K562 (cell line): Measurements from ENCODE around the gene GPR4. TPM values are rescaled to one million over a fixed set of nuclear protein-coding genes. Genes with fewer than 3 reads are reported as not detected.

Experiments
- ATAC-seq: fragments of 200-7000 bp; cut with Tn5 transposase; 3 replicates; pipeline ENCODE4 v1.9.1; 2020; ENCODE audit warnings: moderate library complexity
- BruUV-seq: library from RNA; stranded (reverse); fragments of 400-500 nt; replicated peaks from 2 replicates; lab custom pipeline; 2021; lab: Mats Ljungman, UMichigan
- CTCF ChIA-PET: fragments of 300-600 bp; formaldehyde crosslinking; extraction: SDS; loops from one replicate; lab custom pipeline; 2021; ENCODE audit warnings: low intra/inter-chr PET ratio; lab: Yijun Ruan, JAX
- POLR2A ChIA-PET: fragments of 300-600, 350-650 bp; sonication (Branson Sonifier 250); formaldehyde crosslinking; extraction: SDS; loops from one replicate; lab custom pipeline; 2021; ENCODE audit warnings: antibody characterized with exemption, inconsistent platforms; lab: Yijun Ruan, JAX
- DNase-seq, 4 experiments: peaks; one replicate each; pipeline versions ENCODE4 v3.0.0 to v3.0.0-alpha.2; 2011 to 2018; ENCODE audit warnings: low spot score in 3 of 4, mixed read lengths in 3 of 4; ENCODE audit errors: extremely low read depth in 1 of 4
- FAIRE-seq: peaks from 2 replicates; lab custom pipeline; 2011; peaks lifted over from hg19 to GRCh38; lab: Jason Lieb, UNC
- H2AFZ ChIP-seq: 2 replicates; pipeline ENCODE4 v1.6.0; 2011; ENCODE audit warnings: low read depth, low read length, control low read depth, inconsistent platforms
- H3K27ac ChIP-seq: fragments of 200-600 bp; 3 replicates; pipeline ENCODE4 v1.8.0; 2011; ENCODE audit warnings: low read depth, mild to moderate bottlenecking, control low read depth, inconsistent platforms, low read length, moderate library complexity, mixed read lengths; ENCODE audit errors: extremely low read depth
- H3K27me3 ChIP-seq, 2 experiments: fragments of 300-600 bp in 1 of 2; 2 replicates in 1 of 2; 3 replicates in 1 of 2; pipeline versions ENCODE4 v1.6.0 to v1.8.0; 2011; ENCODE audit warnings: inconsistent platforms in 2 of 2, low read length in 2 of 2, mild to moderate bottlenecking in 1 of 2, mixed read lengths in 1 of 2, moderate library complexity in 1 of 2; ENCODE audit not compliant: control insufficient read depth in 2 of 2, insufficient read depth in 2 of 2
- H3K36me3 ChIP-seq: fragments of 300-600 bp; 3 replicates; pipeline ENCODE4 v1.8.0; 2011; ENCODE audit warnings: mild to moderate bottlenecking, low read length, inconsistent platforms; ENCODE audit not compliant: control insufficient read depth, insufficient read depth
- H3K4me1 ChIP-seq, 2 experiments: fragments of 200-600 bp in 1 of 2; replicated peaks in 1 of 2; 2 replicates in 1 of 2; 3 replicates in 1 of 2; pipeline versions ENCODE4 v1.5.1 to v1.8.0; 2011; ENCODE audit warnings: inconsistent platforms in 2 of 2, low read length in 2 of 2, mild to moderate bottlenecking in 1 of 2, mixed read lengths in 1 of 2, moderate library complexity in 1 of 2; ENCODE audit not compliant: control insufficient read depth in 2 of 2, insufficient read depth in 2 of 2
- H3K4me2 ChIP-seq: 2 replicates; pipeline ENCODE4 v1.6.1; 2011; ENCODE audit warnings: low read length, control low read depth, inconsistent platforms, mixed read lengths; ENCODE audit not compliant: insufficient read depth
- H3K4me3 ChIP-seq: fragments of 200-600 bp; sonication (generic), shearing (Covaris generic); 2 replicates; pipeline ENCODE4 v1.5.1; 2016; ENCODE audit warnings: control low read depth, inconsistent platforms
- H3K79me2 ChIP-seq: fragments of 200-600 bp; 3 replicates; pipeline ENCODE4 v1.8.0; 2011; ENCODE audit warnings: low read length, inconsistent platforms; ENCODE audit not compliant: control insufficient read depth, insufficient read depth
- H3K9ac ChIP-seq, 2 experiments: 2 replicates each; pipeline versions ENCODE4 v1.6.0 to v1.6.1; 2011; ENCODE audit warnings: low read depth in 2 of 2, low read length in 2 of 2, control low read depth in 1 of 2, inconsistent platforms in 1 of 2, mild to moderate bottlenecking in 1 of 2, mixed read lengths in 1 of 2; ENCODE audit not compliant: insufficient read depth in 1 of 2
- H3K9me1 ChIP-seq: one replicate; pipeline ENCODE4 v1.6.0; 2011; ENCODE audit warnings: inconsistent platforms, mild to moderate bottlenecking, low read length, moderate library complexity; ENCODE audit not compliant: control insufficient read depth, insufficient read depth
- H3K9me3 ChIP-seq: replicated peaks from 2 replicates; pipeline ENCODE4 v1.5.1; 2011; ENCODE audit warnings: low read depth, low read length, inconsistent platforms; ENCODE audit not compliant: control insufficient read depth, insufficient read depth
- H4K20me1 ChIP-seq: replicated peaks from 2 replicates; pipeline ENCODE4 v1.6.1; 2011; ENCODE audit warnings: low read length, inconsistent platforms, mixed read lengths; ENCODE audit not compliant: control insufficient read depth, insufficient read depth
- COPS2 ChIP-seq: fragments of 450-650 bp; conservative IDR thresholded peaks from 2 replicates; pipeline ENCODE4 v1.6.1; 2016; ENCODE audit warnings: mild to moderate bottlenecking, moderate library complexity
- EP300 ChIP-seq: IDR thresholded peaks from 2 replicates; pipeline ENCODE4 v1.6.1; 2012; ENCODE audit warnings: low read length, improper control_type of control experiment
- HDAC3 ChIP-seq: fragments of 450-650 bp; IDR thresholded peaks from 2 replicates; pipeline ENCODE4 v1.6.1; 2018; ENCODE audit warnings: borderline replicate concordance, mild to moderate bottlenecking, moderate library complexity; ENCODE audit not compliant: partially characterized antibody
- HES1 ChIP-seq: fragments of 450-650 bp; IDR thresholded peaks from 2 replicates; pipeline ENCODE4 v1.6.1; 2016; ENCODE audit warnings: low read depth, mild to moderate bottlenecking, moderate library complexity
- MEIS2 ChIP-seq: fragments of 450-650 bp; IDR thresholded peaks from 2 replicates; pipeline ENCODE4 v1.6.1; 2014; ENCODE audit warnings: mild to moderate bottlenecking; ENCODE audit not compliant: partially characterized antibody
- NFRKB ChIP-seq: fragments of 450-650 bp; IDR thresholded peaks from 2 replicates; pipeline ENCODE4 v1.6.1; 2016; ENCODE audit warnings: low read depth
- PKNOX1 ChIP-seq: fragments of 450-650 bp; IDR thresholded peaks from 2 replicates; pipeline ENCODE4 v1.6.1; 2016
- RCOR1 ChIP-seq, 2 experiments: IDR thresholded peaks; 2 replicates each; pipeline ENCODE4 v1.6.1; 2012; ENCODE audit warnings: low read depth in 2 of 2, low read length in 2 of 2, borderline replicate concordance in 1 of 2, improper control_type of control experiment in 1 of 2
- TFAP4 ChIP-seq: sonication (generic); formaldehyde crosslinking; IDR thresholded peaks from 2 replicates; pipeline ENCODE4 v1.8.0; 2022; ENCODE audit warnings: missing genetic modification reagents, mild to moderate bottlenecking, moderate library complexity, borderline replicate concordance
- ZFX ChIP-seq: sonication (generic); formaldehyde crosslinking; IDR thresholded peaks from 2 replicates; pipeline ENCODE4 v1.8.0; 2022; ENCODE audit warnings: mild to moderate bottlenecking, missing genetic modification reagents, moderate library complexity
- WGBS: fragments of 100-300 bp; shearing (Covaris generic); methylation state at CpG from one replicate; pipeline ENCODE4 v1.1.6; 2016; ENCODE audit warnings: low coverage, mixed read lengths; ENCODE audit not compliant: insufficient coverage; ENCODE audit errors: missing lambda C conversion rate; 5-methylcytosine and 5-hydroxymethylcytosine counted together
- in situ Hi-C: fragments of 300-500 bp; cut with MboI; formaldehyde crosslinking; loops from 4 replicates; pipeline ENCODE4 v1.15.0; 2018; ENCODE audit warnings: inconsistent platforms, mixed read lengths
- intact Hi-C: fragments of 100-400 bp; cut with micrococcal nuclease; formaldehyde crosslinking; loops from 2 replicates; pipeline ENCODE4 v1.14.2; 2022
- polyA plus RNA-seq, 8 experiments: library from polyadenylated mRNA; depleted of rRNA in 4 of 8; stranded (reverse) in 5 of 8; unstranded in 3 of 8; fragments of >200 nt; fragmentation: Nextera tagmentation in 2 of 8; fragmentation: Illumina TruSeq in 1 of 8; extraction: Ambion mirVana in 2 of 8; extraction: Trizol in 1 of 8; gene quantifications; 2 replicates each; pipeline versions ENCODE4 v1.2.1 to v1.2.3, GENCODE V29; 2011 to 2014; ENCODE audit warnings: inconsistent platforms in 1 of 8, missing spikeins in 1 of 8
- total RNA-seq, 7 experiments: library from RNA; depleted of rRNA in 6 of 7; stranded (reverse); fragments of >200 nt in 6 of 7; fragmentation: Illumina TruSeq in 2 of 7; extraction: Trizol in 2 of 7; gene quantifications; 2 replicates each; pipeline versions ENCODE4 v1.2.1 to v1.2.3, GENCODE V29; 2011 to 2021; ENCODE audit warnings: low replicate concordance in 1 of 7
- TF ChIP-seq, protein P1 (sequence below): sonication (generic); formaldehyde crosslinking; IDR thresholded peaks from 2 replicates; pipeline ENCODE4 v1.9.0; 2022; ENCODE audit warnings: mild to moderate bottlenecking, missing genetic modification reagents
- TF ChIP-seq, protein P2 (sequence below): fragments of 450-650 bp; conservative IDR thresholded peaks from 2 replicates; pipeline ENCODE4 v1.6.1; 2016; ENCODE audit warnings: missing genetic modification characterization, low read depth, mild to moderate bottlenecking, control low read depth, missing compliant biosample characterization
- TF ChIP-seq, protein P3 (sequence below), 3 experiments: IDR thresholded peaks in 2 of 3; conservative IDR thresholded peaks in 1 of 3; 2 replicates each; pipeline ENCODE4 v1.5.1; 2011 to 2012; ENCODE audit warnings: low read length in 3 of 3, mild to moderate bottlenecking in 3 of 3, control low read depth in 2 of 3, improper control_type of control experiment in 1 of 3, inconsistent platforms in 1 of 3, low read depth in 1 of 3, mixed read lengths in 1 of 3, moderate library complexity in 1 of 3; ENCODE audit not compliant: insufficient read depth in 2 of 3

GPR4 gene
- total and polyA plus RNA-seq, 9 of the 15 experiments (the other 6 are each of a cell fraction or from before 2014, with no cell fraction given), result 0.03 to 0.09 (median 0.04) TPM; not detected in 5

DNA sequence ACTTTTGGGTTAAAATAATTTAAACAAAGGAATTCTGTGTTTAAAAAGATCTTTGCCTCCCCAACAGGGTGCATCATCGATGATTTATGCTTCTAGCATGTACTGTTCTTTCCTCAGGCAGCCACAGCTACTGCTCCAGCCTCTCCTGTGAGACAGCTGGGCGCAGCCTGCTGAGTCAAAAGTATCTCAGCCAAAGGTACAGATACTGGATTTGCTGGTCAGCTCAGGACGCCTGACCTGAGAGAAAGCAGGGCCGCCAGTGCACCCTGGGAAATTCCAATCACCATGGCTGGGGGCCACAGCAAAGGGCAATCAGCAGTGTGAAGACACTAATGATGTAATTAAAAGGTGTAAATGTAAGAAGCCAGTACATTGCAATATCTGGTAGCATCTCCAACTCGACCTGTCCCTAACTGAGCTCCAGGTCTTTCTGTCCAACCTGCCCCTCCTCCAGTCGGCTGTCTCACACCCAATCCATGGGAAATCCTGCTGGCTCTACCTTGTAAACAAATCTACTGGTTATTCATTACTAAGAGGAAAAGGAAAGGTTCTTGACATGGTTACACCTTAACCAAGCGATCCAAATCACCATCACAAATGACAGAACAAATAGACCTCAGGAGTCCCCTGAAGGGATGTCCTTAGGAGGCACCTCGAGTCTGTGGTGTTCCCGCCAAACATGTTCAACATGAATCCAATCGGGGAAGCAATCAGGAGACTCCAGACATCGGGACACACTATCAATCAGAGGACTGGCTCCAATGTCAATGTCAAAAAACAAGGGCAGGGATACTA, 24.7 kb downstream of the GPR4 start:
- H3K27me3 ChIP-seq, result no peaks in the 10 kb centered on the region
- ATAC-seq, result peak; percentile 74
- no peaks in the 10 kb centered on the region for H3K9me1 ChIP-seq
- peak; percentile 83 for FAIRE-seq
- 29% methylated on average over 11 of the region's 11 CpGs for WGBS
- intact Hi-C loops, result no loop called here
- H3K27ac ChIP-seq, result peak overlapping the region; percentile 57; the same call in 2 of the 3 replicates
- TF ChIP-seq, protein P1, sequence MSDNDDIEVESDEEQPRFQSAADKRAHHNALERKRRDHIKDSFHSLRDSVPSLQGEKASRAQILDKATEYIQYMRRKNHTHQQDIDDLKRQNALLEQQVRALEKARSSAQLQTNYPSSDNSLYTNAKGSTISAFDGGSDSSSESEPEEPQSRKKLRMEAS (CRISPR knock-in tag), result no peak
- TF ChIP-seq ZFX (CRISPR knock-in tag) (0 out of 2 replicates have a peak, but pooled peaks have one; percentile 24), COPS2 (no peak), MEIS2 (peak; percentile 44), TFAP4 (CRISPR knock-in tag) (peak; percentile 23; the same call in 1 of the 2 replicates), RCOR1 (IDR thresholded peaks at IDR 0.05; ENCODE audit: borderline replicate concordance in 1 of 2, low read depth in 2 of 2, low read length in 2 of 2) (0 out of 4 replicates have a peak, but pooled peaks of 1 of the 2 experiments have one; percentile 12), NFRKB (0 out of 2 replicates have a peak, but pooled peaks have one; percentile 9), PKNOX1 (peak; percentile 43; the same call in 1 of the 2 replicates), HDAC3 (no peak), HES1 (no peak), EP300 (no peak)
- TF ChIP-seq, protein P2, sequence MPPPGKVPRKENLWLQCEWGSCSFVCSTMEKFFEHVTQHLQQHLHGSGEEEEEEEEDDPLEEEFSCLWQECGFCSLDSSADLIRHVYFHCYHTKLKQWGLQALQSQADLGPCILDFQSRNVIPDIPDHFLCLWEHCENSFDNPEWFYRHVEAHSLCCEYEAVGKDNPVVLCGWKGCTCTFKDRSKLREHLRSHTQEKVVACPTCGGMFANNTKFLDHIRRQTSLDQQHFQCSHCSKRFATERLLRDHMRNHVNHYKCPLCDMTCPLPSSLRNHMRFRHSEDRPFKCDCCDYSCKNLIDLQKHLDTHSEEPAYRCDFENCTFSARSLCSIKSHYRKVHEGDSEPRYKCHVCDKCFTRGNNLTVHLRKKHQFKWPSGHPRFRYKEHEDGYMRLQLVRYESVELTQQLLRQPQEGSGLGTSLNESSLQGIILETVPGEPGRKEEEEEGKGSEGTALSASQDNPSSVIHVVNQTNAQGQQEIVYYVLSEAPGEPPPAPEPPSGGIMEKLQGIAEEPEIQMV, result peak; percentile 87
- TF ChIP-seq, protein P3, sequence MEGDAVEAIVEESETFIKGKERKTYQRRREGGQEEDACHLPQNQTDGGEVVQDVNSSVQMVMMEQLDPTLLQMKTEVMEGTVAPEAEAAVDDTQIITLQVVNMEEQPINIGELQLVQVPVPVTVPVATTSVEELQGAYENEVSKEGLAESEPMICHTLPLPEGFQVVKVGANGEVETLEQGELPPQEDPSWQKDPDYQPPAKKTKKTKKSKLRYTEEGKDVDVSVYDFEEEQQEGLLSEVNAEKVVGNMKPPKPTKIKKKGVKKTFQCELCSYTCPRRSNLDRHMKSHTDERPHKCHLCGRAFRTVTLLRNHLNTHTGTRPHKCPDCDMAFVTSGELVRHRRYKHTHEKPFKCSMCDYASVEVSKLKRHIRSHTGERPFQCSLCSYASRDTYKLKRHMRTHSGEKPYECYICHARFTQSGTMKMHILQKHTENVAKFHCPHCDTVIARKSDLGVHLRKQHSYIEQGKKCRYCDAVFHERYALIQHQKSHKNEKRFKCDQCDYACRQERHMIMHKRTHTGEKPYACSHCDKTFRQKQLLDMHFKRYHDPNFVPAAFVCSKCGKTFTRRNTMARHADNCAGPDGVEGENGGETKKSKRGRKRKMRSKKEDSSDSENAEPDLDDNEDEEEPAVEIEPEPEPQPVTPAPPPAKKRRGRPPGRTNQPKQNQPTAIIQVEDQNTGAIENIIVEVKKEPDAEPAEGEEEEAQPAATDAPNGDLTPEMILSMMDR (IDR thresholded peaks at IDR 0.05 in 2 of 3, conservative IDR thresholded peaks at IDR 0.05 in 1 of 3; ENCODE audit: insufficient read depth in 2 of 3, low read depth in 1 of 3, low read length in 3 of 3), result no peak
- H3K4me3 ChIP-seq, result no peak overlapping the region
- BruUV-seq, result no TSS peak
- peak overlapping the region in 1 of 2 experiments; percentile 71; a peak in 2 of 4 replicates for H3K9ac ChIP-seq
- no peaks in the 10 kb centered on the region; the same call in 1 of the 2 replicates for H4K20me1 ChIP-seq
- ChIA-PET CTCF (no interaction called here), POLR2A (interaction anchor here (0.7 to 1.7 kb wide), 5 partner anchors 9 to 99 kb away, joined by 3 to 5 read pairs (median 4); no protein-coding TSS in a partner anchor)
- H3K36me3 ChIP-seq, result peaks cover 17% of the 10 kb centered on the region; the same call in 2 of the 3 replicates
- peak overlapping the region; percentile 17; the same call in 1 of the 2 replicates for H3K4me2 ChIP-seq
- H2AFZ ChIP-seq, result no peak overlapping the region
- peaks cover 59% of the 10 kb centered on the region for H3K79me2 ChIP-seq
- H3K9me3 ChIP-seq, result no peaks in the 10 kb centered on the region
- in situ Hi-C loops, result no loop called here
- peaks cover 18 to 19% of the 10 kb centered on the region in 2 experiments for H3K4me1 ChIP-seq
- peak in 1 of 4 experiments; percentile 43 for DNase-seq
